Measurements from ENCODE around the gene PTPRG.

The PTPRG gene

DNA sequence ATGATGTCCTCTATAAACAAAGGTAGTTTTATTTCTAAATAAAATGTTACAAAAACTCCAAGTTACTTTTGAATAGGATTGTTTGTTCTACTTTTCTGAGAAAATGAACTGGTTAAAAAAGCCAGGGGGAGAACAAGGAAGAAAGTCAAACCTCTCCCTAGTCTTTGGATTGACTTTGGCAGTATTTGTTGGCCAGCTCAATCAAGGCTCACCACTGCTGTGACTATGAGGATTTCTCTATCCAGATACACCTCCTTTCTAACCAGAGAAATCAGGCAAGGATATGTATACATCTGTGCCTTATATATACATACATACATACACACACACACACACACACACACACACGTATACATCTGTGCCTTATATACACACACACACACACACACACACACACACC, 704.2 kb downstream of the PTPRG start:
- Histone ChIP-seq H2AFZ (no peak overlapping the region), H3K4me1 (no peaks in the 10 kb centered on the region), H3K4me2 (ENCODE audit: low read length) (no peak overlapping the region), H3K9me3 (ENCODE audit: control insufficient read depth, low read length) (no peaks in the 10 kb centered on the region), H3K79me2 (no peaks in the 10 kb centered on the region), H3K27me3 (ENCODE audit: control insufficient read depth, insufficient read depth, low read length) (no peaks in the 10 kb centered on the region), H3K27ac (no peak overlapping the region), H3K36me3 (ENCODE audit: control insufficient read depth, insufficient read depth, low read length) (no peaks in the 10 kb centered on the region), H3K4me3 (ENCODE audit: low read depth, low read length) (no peak overlapping the region), H3K9ac (no peak overlapping the region)
- TF ChIP-seq CTCF (IDR thresholded peaks at IDR 0.05): no peak

GRCh38 chr3:62266668-62267283, 705.4 kb downstream of the PTPRG start:
- Histone ChIP-seq H2AFZ (no peak overlapping the region), H3K4me3 (ENCODE audit: low read depth, low read length) (no peak overlapping the region), H3K27ac (no peak overlapping the region), H3K79me2 (no peaks in the 10 kb centered on the region), H3K9ac (no peak overlapping the region), H3K4me1 (no peaks in the 10 kb centered on the region), H3K4me2 (ENCODE audit: low read length) (no peak overlapping the region), H3K36me3 (ENCODE audit: control insufficient read depth, insufficient read depth, low read length) (no peaks in the 10 kb centered on the region), H3K9me3 (ENCODE audit: control insufficient read depth, low read length) (no peaks in the 10 kb centered on the region), H3K27me3 (ENCODE audit: control insufficient read depth, insufficient read depth, low read length) (no peaks in the 10 kb centered on the region)
- TF ChIP-seq CTCF (IDR thresholded peaks at IDR 0.05): no peak

DNA sequence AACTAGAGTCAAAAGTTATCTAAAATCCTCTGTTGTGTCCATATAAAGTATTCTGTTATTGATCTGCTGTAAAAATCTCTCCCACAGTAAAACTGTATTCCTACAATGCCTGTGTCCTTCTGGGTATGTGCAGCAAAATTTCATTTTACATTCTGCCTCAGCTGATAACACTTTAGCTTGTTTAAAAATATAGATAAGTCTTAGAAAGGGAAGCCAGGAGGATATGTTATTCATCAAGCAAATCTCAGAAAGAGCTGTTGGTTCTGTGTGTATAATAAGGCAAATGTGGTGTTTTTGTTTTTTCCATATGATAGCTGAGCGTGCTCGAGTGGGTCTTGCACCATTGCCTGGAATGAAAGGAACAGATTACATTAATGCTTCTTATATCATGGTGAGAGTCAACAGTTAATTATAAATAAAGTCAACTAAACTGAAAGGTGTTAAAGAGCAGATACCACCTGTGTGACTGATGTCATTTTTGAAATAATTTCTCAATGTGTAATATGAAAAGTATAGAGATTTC, 715.3 kb downstream of the PTPRG start:
- Histone ChIP-seq H3K4me3 (ENCODE audit: low read depth, low read length) (no peak overlapping the region), H3K27me3 (ENCODE audit: control insufficient read depth, insufficient read depth, low read length) (no peaks in the 10 kb centered on the region), H3K9ac (no peak overlapping the region), H3K4me1 (no peaks in the 10 kb centered on the region), H3K79me2 (no peaks in the 10 kb centered on the region), H3K9me3 (ENCODE audit: control insufficient read depth, low read length) (no peaks in the 10 kb centered on the region), H2AFZ (no peak overlapping the region), H3K27ac (no peak overlapping the region), H3K4me2 (ENCODE audit: low read length) (no peak overlapping the region), H3K36me3 (ENCODE audit: control insufficient read depth, insufficient read depth, low read length) (no peaks in the 10 kb centered on the region)
- no peak for TF ChIP-seq CTCF (IDR thresholded peaks at IDR 0.05)

DNA sequence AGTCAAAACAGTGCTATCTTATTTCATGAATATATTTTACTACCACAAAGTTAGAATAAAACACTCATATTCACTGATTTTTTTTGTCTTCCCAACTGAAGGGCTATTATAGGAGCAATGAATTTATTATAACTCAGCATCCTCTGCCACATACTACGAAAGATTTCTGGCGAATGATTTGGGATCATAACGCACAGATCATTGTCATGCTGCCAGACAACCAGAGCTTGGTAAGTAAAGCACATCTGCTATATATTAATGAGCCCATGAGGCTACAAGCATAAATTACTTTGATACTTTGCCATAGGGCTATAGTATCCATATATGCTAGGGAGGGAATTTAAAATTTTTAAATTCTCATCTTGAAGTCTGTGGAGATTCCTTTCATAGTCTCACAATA, 716.1 kb downstream of the PTPRG start:
- no peak overlapping the region for H2AFZ ChIP-seq
- no peaks in the 10 kb centered on the region for H3K79me2 ChIP-seq
- H3K36me3 ChIP-seq (ENCODE audit: control insufficient read depth, insufficient read depth, low read length): no peaks in the 10 kb centered on the region
- no peak overlapping the region for H3K9ac ChIP-seq
- H3K27ac ChIP-seq: no peak overlapping the region
- H3K4me3 ChIP-seq (ENCODE audit: low read depth, low read length): no peak overlapping the region
- no peak for TF ChIP-seq CTCF (IDR thresholded peaks at IDR 0.05)
- H3K4me1 ChIP-seq: no peaks in the 10 kb centered on the region
- no peak overlapping the region for H3K4me2 ChIP-seq (ENCODE audit: low read length)
- H3K9me3 ChIP-seq (ENCODE audit: control insufficient read depth, low read length): no peaks in the 10 kb centered on the region
- no peaks in the 10 kb centered on the region for H3K27me3 ChIP-seq (ENCODE audit: control insufficient read depth, insufficient read depth, low read length)

DNA sequence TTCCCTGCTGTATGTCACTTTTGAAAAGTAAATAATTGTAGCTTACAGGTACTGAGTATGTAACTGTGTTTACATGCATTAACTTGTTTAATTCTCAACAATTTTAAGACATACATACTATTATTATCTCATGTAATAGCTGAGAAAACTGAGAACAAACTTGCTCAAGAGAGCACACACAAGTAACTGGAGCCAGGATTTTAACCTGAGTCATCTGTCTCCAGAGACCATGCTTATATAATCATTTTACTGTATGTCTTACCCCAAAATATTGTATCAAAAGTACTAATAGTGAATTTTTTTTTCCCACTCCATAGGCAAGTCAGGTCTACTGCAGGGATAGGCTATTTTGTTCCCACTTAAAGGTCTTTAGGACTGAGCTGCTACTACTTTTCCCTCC, 716.6 kb downstream of the PTPRG start:
- Histone ChIP-seq H3K4me1 (no peaks in the 10 kb centered on the region), H3K9ac (no peak overlapping the region), H3K4me3 (ENCODE audit: low read depth, low read length) (no peak overlapping the region), H3K4me2 (ENCODE audit: low read length) (no peak overlapping the region), H3K27ac (no peak overlapping the region), H3K9me3 (ENCODE audit: control insufficient read depth, low read length) (no peaks in the 10 kb centered on the region), H3K27me3 (ENCODE audit: control insufficient read depth, insufficient read depth, low read length) (no peaks in the 10 kb centered on the region), H3K36me3 (ENCODE audit: control insufficient read depth, insufficient read depth, low read length) (no peaks in the 10 kb centered on the region), H3K79me2 (no peaks in the 10 kb centered on the region), H2AFZ (no peak overlapping the region)
- TF ChIP-seq CTCF (IDR thresholded peaks at IDR 0.05): no peak

Measured in parathyroid adenoma (tissue), 2 donors.